Suppressor macrophage treated with lipopolysaccharide for 1 hour (primary cell): ENCODE data around the gene LTA.

Experiments used
- DNase-seq, 3 donors: peaks; one replicate each; pipeline ENCODE4 v3.0.0-alpha.2; 2020 to 2022

The LTA gene

GRCh38 chr6:31573239-31574105 lies 1.4 kb downstream of the LTA start:
- no peak for DNase-seq

GRCh38 chr6:31574106-31575061 lies 2.3 kb downstream of the LTA start:
- DNase-seq = peak; percentile 67 to 83 (median 82)

- peak; percentile 97 to 99 (median 98) for DNase-seq
Observed at GRCh38 chr6:31575335-31575901, 3.3 kb downstream of the LTA start, which contains the start of gene TNF. Gene TNF, plus strand, starts transcription at chr6:31575565. Its CDS starts 177 bp downstream, at chr6:31575742.

GRCh38 chr6:31575952-31576685 lies 4.0 kb downstream of the LTA start:
- DNase-seq = peak; percentile 78 to 92 (median 79)

- peak; percentile 87 to 97 (median 93) for DNase-seq
Observed at GRCh38 chr6:31576897-31577578, 4.9 kb downstream of the LTA start.

- peak in 2 of 3 donors; percentile 75 to 95 for DNase-seq
Observed at GRCh38 chr6:31577579-31577966, 5.5 kb downstream of the LTA start.

GRCh38 chr6:31578184-31579118 lies 6.4 kb downstream of the LTA start:
- peak; percentile 75 to 89 (median 82) for DNase-seq

- peak in 2 of 3 donors; percentile 68 for DNase-seq
Observed at GRCh38 chr6:31579119-31579505, 7.0 kb downstream of the LTA start.

GRCh38 chr6:31579546-31580437 lies 7.7 kb downstream of the LTA start:
- peak; percentile 50 to 69 (median 62) for DNase-seq

GRCh38 chr6:31580438-31580740 lies 8.3 kb downstream of the LTA start:
- DNase-seq = peak in 1 of 3 donors; percentile 52

GRCh38 chr6:31580807-31581433 lies 8.8 kb downstream of the LTA start:
- peak; percentile 79 to 92 (median 87) for DNase-seq

GRCh38 chr6:31581434-31582229 lies 9.5 kb downstream of the LTA start:
- peak; percentile 15 to 56 (median 31) for DNase-seq

GRCh38 chr6:31582230-31582643 lies 10.1 kb downstream of the LTA start, which contains the start of gene LTB:
Gene LTB, minus strand, starts transcription at chr6:31582424. Its CDS starts 7 bp downstream, at chr6:31582417.
- DNase-seq = no peak

GRCh38 chr6:31585491-31585890 lies 13.4 kb downstream of the LTA start:
- DNase-seq = no peak

GRCh38 chr6:31586008-31586407 lies 13.9 kb downstream of the LTA start, which contains the start of gene LST1:
Gene LST1, plus strand, starts transcription at chr6:31586277. Its CDS starts 1,023 bp downstream, at chr6:31587300.
- peak; percentile 74 to 77 (median 77) for DNase-seq

GRCh38 chr6:31586599-31587281 lies 14.7 kb downstream of the LTA start:
- DNase-seq = peak; percentile 65 to 75 (median 66)
